GM21529 (cell line): Measurements from ENCODE around the gene MTHFSD.

ENCODE experiments used
- ATAC-seq: cut with Tn5 transposase; IDR thresholded peaks from one replicate; pipeline ENCODE4 v1.9.1; 2021; ENCODE audit not compliant: unreplicated experiment

MTHFSD gene

GRCh38 chr16:86515413-86515776, 39.6 kb downstream of the MTHFSD start:
- no peak for ATAC-seq

GRCh38 chr16:86514481-86515376, 40.3 kb downstream of the MTHFSD start:
- no peak for ATAC-seq

DNA sequence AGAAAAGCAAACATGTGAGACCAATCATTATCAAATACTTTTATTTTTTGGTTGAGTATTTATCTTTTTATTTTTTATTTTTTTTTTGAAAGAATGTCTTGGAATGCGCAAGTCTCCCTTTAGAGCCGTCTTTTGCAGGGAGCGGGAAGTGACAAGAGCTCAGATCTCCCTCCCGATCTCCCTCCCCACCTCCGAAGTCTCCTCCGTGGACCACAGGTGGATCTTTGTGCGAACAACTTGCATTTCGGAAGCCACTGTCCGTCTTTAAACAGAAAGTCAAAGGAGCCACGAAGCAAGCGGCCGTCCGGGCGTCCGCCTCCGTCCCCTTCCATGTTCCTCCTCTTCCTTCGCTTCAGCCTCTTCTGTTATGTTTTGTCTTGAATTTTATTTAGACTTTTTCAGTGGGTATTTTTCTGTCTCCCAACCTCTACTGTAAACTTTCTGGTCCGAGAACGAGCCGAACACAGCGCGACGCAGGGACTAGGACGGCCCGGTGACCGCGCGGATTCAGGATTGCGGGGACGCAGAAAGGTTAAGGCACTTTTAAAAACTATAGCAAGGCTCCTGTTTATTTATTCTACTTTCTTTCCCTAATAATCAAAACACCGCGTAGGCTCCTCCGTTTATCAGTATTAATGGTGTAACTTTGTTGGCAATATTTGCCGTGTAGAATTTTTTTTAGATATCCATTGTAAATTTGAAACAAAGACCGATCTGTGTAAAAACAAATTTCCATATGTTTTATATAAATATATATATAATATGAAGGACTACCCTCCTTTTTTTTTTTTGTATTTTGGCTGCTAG, 41.4 kb downstream of the MTHFSD start:
- ATAC-seq = no peak

- no peak for ATAC-seq
Measured at GRCh38 chr16:86512860-86513470, 42.1 kb downstream of the MTHFSD start.

DNA sequence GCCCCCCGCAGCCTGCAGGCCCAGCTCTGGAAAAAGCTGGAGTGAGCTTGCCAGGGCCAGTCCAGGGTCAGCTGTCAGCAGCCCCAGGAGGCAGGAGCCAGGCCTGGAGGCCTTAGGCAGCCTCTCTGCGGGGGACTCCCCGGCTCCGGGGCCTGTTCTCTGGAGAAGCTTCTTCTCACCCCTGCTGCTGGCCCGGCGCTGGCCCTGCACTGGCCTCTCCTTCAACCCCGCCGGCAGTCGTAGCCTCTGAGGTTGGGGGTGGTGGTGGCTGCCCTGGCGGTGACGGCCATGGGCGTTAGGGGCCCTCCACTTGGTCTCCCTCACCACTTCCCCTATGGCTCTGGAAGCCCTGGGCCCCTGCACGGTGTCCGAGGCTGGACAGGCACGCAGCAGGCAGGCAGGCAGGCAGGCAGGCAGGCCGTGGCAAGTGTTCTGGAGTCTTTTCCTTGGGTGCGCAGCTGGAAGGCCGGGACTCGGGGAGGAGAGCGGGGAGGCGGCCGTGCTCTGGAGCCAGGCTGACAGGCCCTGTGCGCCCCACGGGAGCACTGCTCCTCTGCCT, 42.7 kb downstream of the MTHFSD start:
- ATAC-seq = no peak

GRCh38 chr16:86511317-86512161, 43.5 kb downstream of the MTHFSD start:
- no peak for ATAC-seq

- no peak for ATAC-seq
Measured at GRCh38 chr16:86510465-86511261, 44.4 kb downstream of the MTHFSD start, which contains the start of gene FOXF1. FOXF1 (plus strand) TSS chr16:86510527; CDS start chr16:86510570, 43 bp downstream.

- no peak for ATAC-seq
Measured at GRCh38 chr16:86509759-86510464, 45.1 kb downstream of the MTHFSD start.

GRCh38 chr16:86508947-86509758, 45.9 kb downstream of the MTHFSD start:
- ATAC-seq = no peak

- no peak for ATAC-seq
Measured at GRCh38 chr16:86508028-86508946, 46.7 kb downstream of the MTHFSD start.

GRCh38 chr16:86507173-86508027, 47.6 kb downstream of the MTHFSD start:
- no peak for ATAC-seq

GRCh38 chr16:86505899-86506864, 48.9 kb downstream of the MTHFSD start:
- ATAC-seq = no peak

DNA sequence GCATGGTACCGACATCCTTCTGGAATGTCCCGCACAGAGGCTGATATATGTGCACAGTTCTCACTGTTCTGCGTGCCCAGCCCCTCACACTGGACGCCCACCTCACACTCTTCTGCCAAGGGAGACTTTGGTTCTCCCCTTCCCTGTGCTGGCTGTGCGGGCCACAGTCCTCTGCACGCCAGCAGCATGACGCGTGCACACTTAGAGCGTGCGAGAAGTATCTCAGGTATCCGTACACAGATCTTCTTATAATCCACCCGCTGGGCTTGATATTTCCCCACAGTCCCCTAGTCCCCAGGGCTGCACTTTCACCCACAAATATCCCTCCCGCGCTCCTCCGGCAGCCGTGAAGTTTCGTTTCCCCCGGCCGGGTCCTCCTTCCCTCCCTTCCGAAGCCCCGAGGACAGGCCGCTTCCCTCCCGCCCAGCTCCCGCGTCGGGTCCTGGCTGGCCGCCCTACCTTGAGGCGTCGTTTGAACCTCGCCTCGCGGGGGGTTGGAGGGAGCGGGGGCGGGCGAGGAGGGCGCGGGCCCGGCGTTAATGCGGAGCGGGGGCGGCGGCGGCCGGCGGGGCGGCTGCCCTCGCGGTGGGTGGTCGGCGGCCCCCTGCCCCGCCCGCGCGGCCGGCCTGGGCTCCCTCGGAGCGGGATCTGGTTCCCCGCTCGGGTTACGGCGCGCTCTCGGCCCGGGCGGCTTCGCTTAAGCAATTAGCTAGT, 49.7 kb downstream of the MTHFSD start:
- ATAC-seq = no peak
